ENCODE data around the gene XXYLT1. TPM values are rescaled to one million over a fixed set of nuclear protein-coding genes. Genes with fewer than 3 reads are reported as not detected.

The XXYLT1 gene
- total RNA-seq, 2 donors from 2014 or later, result 1.3 to 4.2 TPM

DNA sequence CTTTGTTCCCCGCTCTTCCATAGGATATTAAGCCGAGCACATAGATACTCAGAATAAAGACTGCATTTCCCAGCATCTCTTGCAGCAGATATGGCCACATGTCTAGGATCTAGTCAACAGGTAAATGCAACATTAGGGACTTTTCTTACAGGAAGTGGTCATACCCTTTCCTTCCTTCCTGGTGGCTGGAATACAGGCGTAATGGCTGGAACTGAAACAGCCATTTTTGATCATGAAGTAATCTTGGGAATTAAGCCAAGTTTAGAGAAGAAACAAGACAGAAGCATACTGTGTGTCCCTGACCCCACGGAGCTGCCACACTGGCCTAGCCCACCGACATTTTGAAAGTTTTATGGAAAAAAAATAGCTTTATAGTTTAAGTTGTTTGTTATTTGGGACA, 234.0 kb downstream of the XXYLT1 start:
- no peak for ATAC-seq
- WGBS, 2 donors, result 68 to 83% methylated on average over 5 of the region's 5 CpGs
- Histone ChIP-seq H3K36me3 (replicated peaks in 1 of 2; ENCODE audit: insufficient read depth in 1 of 2, low read depth in 2 of 2) (no peaks in the 10 kb centered on the region), H3K4me1 (peaks cover 32% of the 10 kb centered on the region), H3K9me3 (no peaks in the 10 kb centered on the region), H3K27ac (no peak overlapping the region), H3K27me3 (no peaks in the 10 kb centered on the region), H3K4me3 (no peak overlapping the region)
- intact Hi-C loops (cut with DNase I), result no loop called here
- no peak for TF ChIP-seq CTCF (IDR thresholded peaks at IDR 0.05)
- TF ChIP-seq POLR2A (IDR thresholded peaks at IDR 0.05), result no peak
- DNase-seq, result no peak

DNA sequence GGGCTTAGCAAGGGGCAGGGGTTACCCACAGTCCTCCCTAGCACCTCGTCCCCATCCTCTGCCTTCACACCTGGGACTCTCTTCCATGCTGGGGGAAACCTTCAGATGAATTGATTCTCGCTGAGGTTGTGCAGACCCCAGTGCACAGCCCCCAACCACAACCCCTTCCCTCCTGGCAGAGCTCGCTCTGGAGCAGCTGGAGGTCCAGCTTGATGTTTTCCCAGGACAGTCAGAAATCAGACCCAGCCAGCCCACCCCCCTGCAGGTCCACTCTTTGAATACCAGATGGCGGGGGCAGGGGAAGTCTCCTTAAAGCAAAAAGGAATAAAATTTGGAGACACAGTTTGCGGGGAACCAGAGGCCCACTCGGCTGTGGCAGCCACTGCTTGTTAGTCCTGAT, 234.4 kb downstream of the XXYLT1 start:
- H3K27me3 ChIP-seq, result no peaks in the 10 kb centered on the region
- peaks cover 36% of the 10 kb centered on the region for H3K4me1 ChIP-seq
- no peak overlapping the region for H3K27ac ChIP-seq
- TF ChIP-seq CTCF (IDR thresholded peaks at IDR 0.05) (no peak), POLR2A (IDR thresholded peaks at IDR 0.05) (no peak)
- 89 to 90% methylated on average over 6 of the region's 6 CpGs for WGBS, 2 donors
- intact Hi-C loops (cut with DNase I), result no loop called here
- no peaks in the 10 kb centered on the region for H3K36me3 ChIP-seq (replicated peaks in 1 of 2; ENCODE audit: insufficient read depth in 1 of 2, low read depth in 2 of 2)
- H3K4me3 ChIP-seq, result no peak overlapping the region
- no peaks in the 10 kb centered on the region for H3K9me3 ChIP-seq
- ATAC-seq, result no peak
- no peak for DNase-seq

GRCh38 chr3:195036203-195036505, 234.8 kb downstream of the XXYLT1 start:
- TF ChIP-seq CTCF (IDR thresholded peaks at IDR 0.05) (no peak), POLR2A (IDR thresholded peaks at IDR 0.05) (no peak)
- Histone ChIP-seq H3K27ac (no peak overlapping the region), H3K9me3 (no peaks in the 10 kb centered on the region), H3K27me3 (no peaks in the 10 kb centered on the region), H3K4me1 (peaks cover 41% of the 10 kb centered on the region), H3K36me3 (replicated peaks in 1 of 2; ENCODE audit: insufficient read depth in 1 of 2, low read depth in 2 of 2) (no peaks in the 10 kb centered on the region), H3K4me3 (no peak overlapping the region)
- intact Hi-C loops (cut with DNase I), result no loop called here
- DNase-seq (no peak), ATAC-seq (no peak)
- WGBS, 2 donors, result 76 to 89% methylated on average over 17 of the region's 17 CpGs

DNA sequence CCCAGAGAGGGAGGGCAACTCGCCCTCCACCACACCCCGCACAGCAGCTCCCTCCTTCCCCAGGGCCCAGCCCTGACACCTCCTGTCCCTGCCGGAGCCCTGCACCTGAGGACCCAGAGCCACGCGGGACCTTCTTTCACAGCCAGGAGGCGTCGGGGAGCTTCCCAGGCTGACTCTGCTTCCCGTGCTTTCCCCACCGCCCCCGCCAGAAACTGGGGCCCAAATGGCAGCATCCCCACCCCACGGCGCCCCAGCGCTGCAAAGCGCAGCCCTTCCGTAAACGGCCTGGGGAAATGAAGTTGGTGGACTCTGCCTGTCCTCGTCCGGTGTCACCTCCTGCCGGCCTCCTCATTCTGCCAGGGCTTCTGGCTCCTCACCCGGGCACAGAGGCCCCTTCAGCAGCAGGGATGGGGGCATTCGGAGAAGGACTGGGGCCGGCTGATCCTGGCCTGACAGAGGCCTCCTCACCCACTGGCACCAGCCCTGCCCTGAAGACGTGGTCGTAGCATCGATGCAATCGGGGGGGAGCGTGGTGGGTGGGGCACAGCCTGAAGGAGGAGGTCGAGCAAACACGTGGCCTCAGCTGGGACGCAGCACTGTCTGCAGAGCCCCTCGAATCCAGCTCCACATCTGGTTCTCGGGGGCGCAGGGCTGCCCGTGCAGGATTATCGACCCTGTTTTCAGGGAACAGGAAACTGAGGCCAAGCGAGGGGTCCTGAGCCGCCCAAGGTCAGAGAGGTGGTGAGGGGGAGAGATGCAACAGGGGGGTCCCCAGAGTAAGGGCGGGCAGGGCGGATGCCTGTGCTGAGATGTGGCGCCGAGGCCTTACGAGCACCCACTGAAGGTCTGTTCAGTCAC, 235.4 kb downstream of the XXYLT1 start:
- Histone ChIP-seq H3K27me3 (no peaks in the 10 kb centered on the region), H3K36me3 (replicated peaks in 1 of 2; ENCODE audit: insufficient read depth in 1 of 2, low read depth in 2 of 2) (no peaks in the 10 kb centered on the region), H3K27ac (no peak overlapping the region), H3K4me1 (peaks cover 42% of the 10 kb centered on the region), H3K9me3 (no peaks in the 10 kb centered on the region), H3K4me3 (no peak overlapping the region)
- TF ChIP-seq CTCF (IDR thresholded peaks at IDR 0.05), result no peak
- TF ChIP-seq POLR2A (IDR thresholded peaks at IDR 0.05), result no peak
- ATAC-seq (no peak), DNase-seq (no peak)
- WGBS, 2 donors, result 85 to 89% methylated on average over 20 to 32 of the region's 42 CpGs
- intact Hi-C loops (cut with DNase I), result no loop called here

DNA sequence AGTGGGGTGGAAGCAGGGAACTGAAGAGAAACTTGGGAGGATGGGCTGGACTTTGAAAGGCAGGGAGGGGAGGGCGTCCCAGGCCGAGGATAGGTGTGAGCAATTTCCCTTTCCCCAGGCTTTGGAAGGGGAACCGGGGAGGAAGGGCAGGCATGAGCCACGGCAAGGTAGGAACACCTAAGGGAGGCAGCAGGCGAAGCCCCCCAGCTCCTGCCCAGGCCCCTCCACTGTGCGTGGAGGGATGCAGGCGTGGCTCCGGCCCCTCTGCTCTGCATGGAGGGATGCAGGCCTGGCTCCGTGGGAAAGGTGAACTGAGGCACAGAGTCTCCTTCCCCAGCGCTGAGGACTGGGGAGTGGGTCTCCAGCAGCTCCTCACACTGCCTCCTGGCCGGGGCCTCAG, 236.4 kb downstream of the XXYLT1 start:
- DNase-seq (no peak), ATAC-seq (no peak)
- Histone ChIP-seq H3K36me3 (replicated peaks in 1 of 2; ENCODE audit: insufficient read depth in 1 of 2, low read depth in 2 of 2) (no peaks in the 10 kb centered on the region), H3K27ac (peak overlapping the region in 3 of 4 donors; percentile 39 to 65 (median 55)), H3K4me3 (no peak overlapping the region), H3K27me3 (no peaks in the 10 kb centered on the region), H3K9me3 (no peaks in the 10 kb centered on the region), H3K4me1 (peaks cover 45% of the 10 kb centered on the region)
- TF ChIP-seq POLR2A (IDR thresholded peaks at IDR 0.05), result no peak
- no peak for TF ChIP-seq CTCF (IDR thresholded peaks at IDR 0.05)
- intact Hi-C loops (cut with DNase I), result no loop called here
- WGBS, 2 donors, result 71 to 83% methylated on average over 4 to 10 of the region's 11 CpGs
